DMS53 (cell line): ENCODE measurements around the gene ZNF2.

Experiments
- DNase-seq: peaks from one replicate; lab custom pipeline; 2025; lab: John Stamatoyannopoulos, UW

Gene ZNF2

GRCh38 chr2:95165371-95166064, at the start of gene ZNF2:
TSS of gene ZNF2 (plus strand) at chr2:95165809. CDS start at chr2:95176227, 10,418 bp downstream.
- DNase-seq: peak; percentile 99

DNA sequence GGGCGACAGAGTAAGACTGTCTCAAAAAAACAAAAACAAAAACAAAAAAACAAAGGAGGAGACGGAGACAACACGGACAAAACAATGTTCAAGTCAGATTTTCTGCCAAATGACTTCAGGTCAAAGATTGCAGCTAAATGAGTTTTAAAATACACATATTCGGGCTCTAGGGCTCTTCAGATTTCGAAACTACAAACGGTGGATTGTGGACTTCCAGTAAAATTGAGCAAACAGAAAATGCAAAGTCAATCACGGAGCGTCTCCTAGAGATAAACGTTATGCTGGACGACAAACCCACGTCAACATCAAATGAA, 44.6 kb upstream of the ZNF2 start:
- no peak for DNase-seq

DNA sequence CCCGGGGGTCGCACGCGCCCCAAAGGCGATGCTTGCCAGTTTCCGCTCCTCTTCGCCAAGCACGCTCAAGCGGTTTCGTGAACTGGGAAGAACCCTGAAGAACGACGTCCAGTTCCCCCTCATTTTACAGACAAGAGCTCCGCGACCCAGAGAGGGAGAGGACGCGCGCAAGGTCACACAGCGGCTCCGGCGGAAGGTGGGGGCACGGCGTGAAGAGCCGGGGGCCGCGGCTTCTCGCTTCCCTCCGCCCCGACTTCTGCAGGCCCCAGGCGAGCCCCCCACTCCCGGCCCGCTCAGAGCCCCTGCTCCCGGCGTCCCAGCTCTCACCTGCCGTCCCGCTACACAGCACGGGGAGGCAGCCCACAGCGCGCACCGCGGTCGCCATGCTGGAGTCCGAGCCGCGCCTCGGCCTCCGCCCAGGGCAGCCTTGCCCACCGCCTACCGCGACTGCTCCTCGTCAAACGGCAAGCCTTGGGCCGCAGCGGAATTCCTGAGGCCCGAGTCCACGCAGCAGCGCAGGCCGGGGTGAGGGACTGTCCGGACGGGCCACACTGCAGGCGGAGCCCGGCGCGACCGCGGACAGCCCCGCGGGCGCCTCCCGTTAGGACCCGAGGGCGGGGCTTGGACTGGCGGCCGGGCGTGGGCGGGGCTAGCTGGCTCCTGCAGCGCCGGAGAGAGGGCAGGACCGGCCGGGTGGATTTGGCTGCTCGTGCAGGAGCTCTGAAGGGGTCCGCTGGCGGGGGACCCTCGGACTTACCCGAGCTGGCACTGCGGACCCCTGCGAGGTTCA, 44.0 kb upstream of the ZNF2 start, which contains the start of gene MRPS5:
TSS of gene MRPS5 (minus strand) at position 402 of the 790 bp plus-strand sequence. CDS start at position 385, 17 bp downstream.
- peak; percentile 92 for DNase-seq

- DNase-seq: no peak
Measured at GRCh38 chr2:95122197-95122551, 43.4 kb upstream of the ZNF2 start.

- DNase-seq: no peak
Measured at GRCh38 chr2:95138702-95139101, 26.9 kb upstream of the ZNF2 start.

GRCh38 chr2:95143838-95144237, 21.8 kb upstream of the ZNF2 start:
- DNase-seq: no peak

DNA sequence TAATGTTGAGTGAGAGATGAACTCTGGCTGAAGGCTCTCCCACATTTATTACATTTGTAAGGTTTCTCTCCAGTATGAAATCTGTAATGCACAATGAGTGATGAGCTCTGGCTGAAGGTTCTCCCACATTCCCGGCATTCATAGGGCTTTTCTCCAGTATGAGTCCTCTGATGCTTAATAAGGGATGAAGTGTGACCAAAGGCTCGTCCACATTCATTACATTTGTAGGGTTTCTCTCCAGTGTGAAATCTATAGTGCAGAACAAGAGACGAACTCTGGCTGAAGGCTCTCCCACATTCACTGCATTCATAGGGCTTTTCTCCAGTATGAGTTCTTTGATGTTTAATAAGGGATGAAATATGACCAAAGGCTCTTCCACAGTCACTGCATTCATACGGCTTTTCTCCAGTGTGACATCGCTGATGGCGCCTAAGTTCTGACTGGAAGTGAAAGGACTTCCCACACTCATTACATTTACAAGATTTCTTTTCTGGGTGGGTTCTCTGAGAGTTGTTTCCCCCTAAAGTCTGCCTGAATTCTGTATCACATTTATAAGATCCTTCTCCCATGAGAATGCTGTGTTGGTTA, 16.1 kb upstream of the ZNF2 start:
- no peak for DNase-seq

DNA sequence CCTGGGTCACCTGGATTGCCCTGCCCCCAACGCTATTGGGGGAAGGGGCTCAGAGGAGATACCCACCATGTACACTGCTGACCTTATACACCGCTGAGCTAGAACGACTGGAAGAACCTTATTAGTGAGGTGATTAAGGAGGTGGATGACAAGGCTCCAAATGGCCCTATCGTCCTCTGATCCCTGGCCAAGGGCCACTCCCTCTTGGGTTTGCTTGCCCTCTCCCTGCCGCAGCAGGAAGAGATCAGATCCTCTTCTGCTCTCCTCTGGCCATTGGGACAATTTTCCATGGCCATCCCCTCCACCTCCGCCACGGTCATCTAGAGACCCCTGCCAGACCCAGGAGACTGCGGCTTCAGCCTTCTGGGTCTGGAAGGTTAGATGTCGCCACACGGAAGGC, 7.2 kb upstream of the ZNF2 start:
- peak; percentile 31 for DNase-seq

DNA sequence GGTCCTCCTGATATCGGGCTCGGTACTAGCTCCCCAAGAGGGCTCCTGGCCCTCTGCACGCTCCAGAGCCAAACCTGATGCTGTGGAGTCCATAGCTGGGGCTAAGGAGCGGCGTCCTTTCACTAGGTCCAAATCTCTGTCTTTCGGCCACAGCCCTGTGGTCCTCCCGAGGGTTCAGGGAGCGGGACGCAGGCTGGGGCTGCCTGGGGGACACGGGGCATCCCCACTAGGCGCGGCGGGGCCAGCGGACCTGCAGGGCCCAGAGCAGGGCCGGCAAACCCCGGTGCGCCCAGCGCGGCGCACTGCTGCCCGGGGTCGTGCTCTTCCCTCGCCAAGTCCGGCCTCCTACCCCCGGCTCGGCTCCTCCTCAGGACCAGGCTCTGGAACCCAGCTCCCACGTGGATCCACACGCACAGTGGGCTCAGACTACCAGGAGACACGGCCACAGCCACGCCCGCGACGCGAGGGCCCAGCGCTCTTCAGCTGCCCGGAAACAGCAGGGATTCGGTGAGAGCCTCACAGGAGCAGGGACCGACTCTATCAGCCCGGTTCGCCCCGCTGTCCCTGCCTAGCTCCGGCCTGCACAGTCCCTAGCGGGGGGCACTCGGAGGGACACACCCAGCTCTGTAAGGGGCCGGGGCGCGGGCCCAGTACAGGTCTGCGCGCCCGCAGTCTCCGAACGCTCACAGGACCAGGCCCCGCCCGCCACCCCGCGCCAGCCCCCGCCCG, 6.6 kb upstream of the ZNF2 start:
- DNase-seq: peak; percentile 78

DNA sequence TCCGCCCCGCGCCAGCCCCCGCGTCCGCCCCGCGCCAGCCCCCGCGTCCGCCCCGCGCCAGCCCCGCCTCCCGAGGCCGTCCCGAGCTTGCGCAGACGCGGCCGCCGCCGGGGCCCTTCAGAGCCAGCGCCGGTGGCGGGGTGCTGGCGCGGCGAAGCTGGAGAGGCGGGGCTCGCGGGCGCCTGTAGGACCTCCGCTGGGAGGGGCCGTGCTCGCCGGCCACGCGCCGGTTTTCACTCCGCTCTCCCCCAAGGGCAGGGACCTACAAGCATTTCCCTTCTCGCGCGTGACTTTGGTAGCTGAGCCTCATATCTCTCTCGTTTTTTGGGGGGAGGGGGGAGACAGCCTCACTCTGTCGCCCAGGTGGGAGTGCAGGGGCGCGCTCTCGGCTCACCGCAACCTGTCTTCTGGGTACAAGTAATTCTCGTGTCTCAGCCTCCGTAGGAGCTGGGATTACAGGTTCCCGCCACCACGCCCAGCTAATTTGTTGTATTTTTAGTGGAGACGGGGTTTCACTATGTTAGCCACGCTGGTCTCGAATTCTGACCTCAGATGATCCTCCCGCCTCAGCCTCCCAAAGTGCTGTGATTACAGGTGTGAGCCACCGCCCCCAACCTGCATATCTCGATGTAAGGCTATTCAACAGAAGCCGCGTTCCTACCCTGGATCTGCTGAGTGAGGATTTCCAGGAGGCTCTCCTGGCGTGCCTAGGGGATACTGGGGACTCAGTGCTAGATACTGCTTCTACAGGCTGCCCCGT, 5.7 kb upstream of the ZNF2 start, which contains the start of gene ZNF514:
TSS of gene ZNF514 (minus strand) at position 159 of the 760 bp plus-strand sequence. CDS start 6,595 bp downstream, outside the sequence.
- DNase-seq: peak; percentile 94

GRCh38 chr2:95165030-95165370, 609 bp upstream of the ZNF2 start:
- no peak for DNase-seq

DNA sequence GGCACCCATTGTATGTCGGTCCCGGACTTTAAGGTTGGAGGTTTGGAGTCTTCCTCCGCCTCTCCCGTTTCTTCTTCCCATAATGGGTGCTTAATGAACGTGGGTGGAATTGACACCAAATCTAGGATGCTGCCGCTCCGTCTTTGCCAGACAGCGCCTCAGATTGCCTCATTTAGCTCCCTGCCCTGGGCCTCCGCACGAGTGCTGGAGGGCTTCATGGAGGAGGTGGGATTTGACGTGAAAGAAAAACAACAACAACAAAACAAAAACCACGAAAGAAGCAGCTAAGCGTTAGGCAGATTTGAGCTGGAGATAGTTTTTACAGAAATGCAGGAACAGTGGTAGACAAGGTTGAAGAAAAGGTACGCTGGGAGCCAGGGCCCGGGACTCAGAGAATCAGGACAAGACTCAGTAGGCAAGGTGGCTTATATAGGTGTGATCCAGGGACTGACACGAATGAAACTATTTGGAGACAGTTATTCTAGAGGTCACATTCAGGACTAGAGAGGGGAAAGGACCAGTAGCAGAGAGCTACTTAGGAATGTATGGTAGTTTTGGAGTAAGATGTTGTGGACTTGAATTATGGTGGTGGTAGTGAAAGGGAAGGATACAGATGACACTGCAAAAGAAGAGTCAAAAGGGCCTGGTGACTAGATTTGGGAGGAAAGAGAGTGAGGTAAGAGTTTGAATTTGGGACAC, 605 bp downstream of the ZNF2 start:
- DNase-seq: no peak

- DNase-seq: no peak
Measured at GRCh38 chr2:95171902-95172301, 6.3 kb downstream of the ZNF2 start.

DNA sequence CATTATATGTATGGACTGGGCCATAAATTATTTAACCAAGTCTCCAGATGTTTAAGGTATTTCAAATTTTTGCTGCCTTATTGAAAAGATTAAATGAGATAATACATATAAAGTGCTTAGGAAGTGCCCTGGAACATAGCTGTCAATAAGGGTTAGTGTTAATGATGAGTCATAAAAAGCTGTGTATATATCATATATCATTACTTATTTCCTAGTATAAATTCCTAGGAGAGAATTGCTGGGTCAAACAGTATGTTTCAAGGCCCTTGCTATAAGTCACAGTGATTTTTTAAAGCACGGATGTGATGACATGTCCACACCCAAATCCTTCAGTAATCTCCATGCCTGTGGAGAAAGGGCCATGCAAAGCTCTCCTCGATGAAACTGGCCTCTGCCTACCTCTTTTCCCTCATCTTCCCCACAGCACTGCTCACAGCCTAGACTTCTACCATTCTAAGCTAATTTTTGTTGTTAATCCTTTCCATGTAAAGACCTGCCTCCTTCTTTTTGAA, 8.5 kb downstream of the ZNF2 start:
- no peak for DNase-seq

- DNase-seq: no peak
Measured at GRCh38 chr2:95179451-95179850, 13.8 kb downstream of the ZNF2 start.

GRCh38 chr2:95181774-95182173, 16.2 kb downstream of the ZNF2 start:
- DNase-seq: no peak

DNA sequence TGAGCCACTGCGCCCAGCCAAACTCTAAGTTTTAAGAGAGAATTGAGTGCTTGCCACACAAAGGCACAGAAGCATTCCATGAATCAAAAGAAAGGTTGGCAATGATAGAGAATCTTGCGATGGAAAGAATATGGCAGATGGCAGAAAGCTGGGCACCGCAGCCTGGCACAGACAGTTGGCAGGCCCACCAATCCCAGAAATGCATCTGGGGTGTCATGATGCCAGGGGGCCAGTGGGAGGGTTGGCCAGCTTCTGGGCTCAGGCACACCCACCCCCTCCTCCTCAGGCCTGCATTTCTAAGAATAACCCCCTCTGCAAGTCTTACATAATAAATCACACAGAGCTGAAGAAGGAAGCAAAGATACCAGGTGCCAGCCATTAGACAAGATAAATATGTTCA, 19.6 kb downstream of the ZNF2 start:
- no peak for DNase-seq

- DNase-seq: no peak
Measured at GRCh38 chr2:95185973-95186372, 20.4 kb downstream of the ZNF2 start.

DNA sequence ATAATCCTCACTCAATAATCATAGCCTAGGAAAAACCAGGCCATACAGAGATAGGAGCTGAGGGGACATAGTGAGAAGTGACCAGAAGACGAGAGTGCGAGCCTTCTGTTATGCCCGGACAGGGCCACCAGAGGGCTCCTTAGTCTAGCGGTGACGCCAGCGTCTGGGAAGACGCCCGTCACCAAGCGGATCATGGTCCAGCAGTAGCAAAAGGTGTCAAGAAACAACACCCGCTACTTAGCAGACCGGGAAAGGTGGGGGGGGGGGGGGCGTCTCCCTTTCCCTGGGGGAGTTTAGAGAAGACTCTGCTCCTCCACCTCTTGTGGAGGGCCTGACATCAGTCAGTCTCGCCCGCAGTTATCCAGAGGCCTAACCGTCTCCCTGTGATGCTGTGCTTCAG, 27.3 kb downstream of the ZNF2 start:
- peak; percentile 77 for DNase-seq

GRCh38 chr2:95203911-95204310, 38.3 kb downstream of the ZNF2 start:
- no peak for DNase-seq

GRCh38 chr2:95204396-95204795, 38.8 kb downstream of the ZNF2 start:
- no peak for DNase-seq
